GM18873 (cell line): ENCODE data around the gene ARHGEF1.
"Not testable (repeated sequence)": the region's sequence is repeated elsewhere in the genome, so short reads cannot be mapped to it uniquely, and the experiment has no call there.

Experiments
- ATAC-seq: cut with Tn5 transposase; IDR thresholded peaks from one replicate; pipeline ENCODE4 v1.9.1; 2021; ENCODE audit warnings: mild to moderate bottlenecking, moderate library complexity, moderate number of reproducible peaks; ENCODE audit not compliant: unreplicated experiment, low FRiP score

The ARHGEF1 gene

DNA sequence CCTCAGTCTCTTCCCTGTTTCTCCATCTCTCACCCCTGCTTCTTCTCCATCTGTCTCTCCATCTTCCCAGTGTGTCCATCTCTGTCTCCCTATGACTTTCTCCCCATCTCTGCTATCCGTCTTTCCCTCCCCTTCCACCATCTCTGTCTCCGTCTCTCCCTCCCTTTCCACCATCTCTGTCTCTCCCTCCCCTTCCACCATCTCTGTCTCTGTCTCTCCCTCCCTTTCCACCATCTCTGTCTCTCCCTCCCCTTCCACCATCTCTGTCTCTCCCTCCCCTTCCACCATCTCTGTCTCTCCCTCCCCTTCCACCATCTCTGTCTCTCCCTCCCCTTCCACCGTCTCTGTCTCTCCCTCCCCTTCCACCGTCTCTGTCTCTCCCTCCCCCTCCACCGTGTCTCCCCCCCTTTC, 31.4 kb downstream of the ARHGEF1 start:
- not testable (repeated sequence) for ATAC-seq

GRCh38 chr19:41915021-41915775, 32.2 kb downstream of the ARHGEF1 start:
- ATAC-seq = no peak

DNA sequence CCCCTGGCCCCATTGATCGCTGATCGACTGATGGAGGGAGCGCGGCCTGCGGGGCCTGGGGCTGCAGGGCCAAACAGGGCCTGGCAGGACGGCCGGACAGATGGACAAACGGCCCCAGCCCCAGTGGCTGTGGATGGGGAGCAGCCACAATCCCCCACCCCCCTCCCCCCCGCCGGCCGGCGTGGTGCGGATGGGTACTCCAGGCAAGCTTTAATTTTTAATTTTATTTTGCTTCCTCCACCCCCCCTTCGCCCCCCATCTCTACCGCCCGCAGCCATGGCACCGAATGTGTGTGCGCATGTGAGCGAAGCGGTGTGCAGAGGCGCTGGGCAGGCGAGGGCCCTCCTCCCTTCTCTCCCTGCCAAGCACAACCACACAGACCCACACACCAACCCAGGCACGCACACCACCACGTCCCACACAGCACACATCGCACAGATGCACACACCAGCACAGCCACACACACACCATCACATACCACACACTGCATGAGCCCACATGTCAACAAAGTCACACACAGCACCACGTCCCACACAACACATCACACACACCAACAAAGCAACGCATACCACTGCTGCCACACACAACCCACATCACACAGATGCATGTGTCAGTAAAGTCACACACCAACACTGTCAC, 32.9 kb downstream of the ARHGEF1 start:
- no peak for ATAC-seq

GRCh38 chr19:41917676-41918075, 34.7 kb downstream of the ARHGEF1 start:
- ATAC-seq = no peak

DNA sequence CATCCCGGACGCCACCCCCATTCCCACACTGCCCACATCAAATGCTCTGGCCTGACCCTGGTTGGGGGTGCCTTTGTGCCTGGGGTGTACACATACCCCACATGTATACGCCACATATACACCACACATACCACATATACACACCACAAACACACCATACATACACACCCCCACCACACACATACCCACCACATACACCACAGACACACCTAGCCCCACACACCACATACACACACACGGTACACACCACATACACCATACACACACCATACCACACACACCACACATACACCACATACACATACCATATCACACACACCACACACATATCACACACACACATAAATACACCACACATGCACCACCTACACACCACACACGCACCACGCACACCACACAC, 35.1 kb downstream of the ARHGEF1 start:
- ATAC-seq = no peak

- no peak for ATAC-seq
Measured at GRCh38 chr19:41918653-41919244, 35.8 kb downstream of the ARHGEF1 start.

DNA sequence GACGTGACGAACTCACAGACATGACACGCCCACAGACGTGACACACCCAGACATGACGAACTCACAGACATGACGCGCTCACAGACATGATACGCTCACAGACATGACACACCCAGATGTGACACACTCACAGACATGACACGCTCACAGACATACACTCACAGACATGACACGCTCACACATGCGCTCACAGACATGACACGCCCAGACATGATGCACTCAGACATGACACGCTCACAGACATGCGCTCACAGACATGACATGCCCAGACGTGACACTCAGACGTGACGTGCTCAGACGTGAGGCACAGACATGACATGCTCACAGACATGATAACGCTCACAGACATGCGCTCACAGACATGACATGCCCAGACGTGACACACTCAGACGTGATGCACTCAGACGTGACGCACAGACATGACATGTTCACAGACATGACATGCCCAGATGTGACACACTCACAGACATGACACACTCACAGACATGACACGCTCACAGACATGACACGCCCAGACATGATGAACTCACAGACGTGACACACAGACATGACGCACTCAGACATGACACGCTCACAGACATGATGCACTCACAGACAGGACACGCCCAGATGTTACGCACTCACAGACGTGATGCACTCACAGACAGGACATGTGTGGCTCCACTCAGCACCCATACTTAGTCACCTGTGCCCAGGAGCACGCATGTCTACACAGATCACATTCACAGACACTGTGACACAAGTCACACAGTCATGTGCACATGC, 37.1 kb downstream of the ARHGEF1 start:
- ATAC-seq = no peak

DNA sequence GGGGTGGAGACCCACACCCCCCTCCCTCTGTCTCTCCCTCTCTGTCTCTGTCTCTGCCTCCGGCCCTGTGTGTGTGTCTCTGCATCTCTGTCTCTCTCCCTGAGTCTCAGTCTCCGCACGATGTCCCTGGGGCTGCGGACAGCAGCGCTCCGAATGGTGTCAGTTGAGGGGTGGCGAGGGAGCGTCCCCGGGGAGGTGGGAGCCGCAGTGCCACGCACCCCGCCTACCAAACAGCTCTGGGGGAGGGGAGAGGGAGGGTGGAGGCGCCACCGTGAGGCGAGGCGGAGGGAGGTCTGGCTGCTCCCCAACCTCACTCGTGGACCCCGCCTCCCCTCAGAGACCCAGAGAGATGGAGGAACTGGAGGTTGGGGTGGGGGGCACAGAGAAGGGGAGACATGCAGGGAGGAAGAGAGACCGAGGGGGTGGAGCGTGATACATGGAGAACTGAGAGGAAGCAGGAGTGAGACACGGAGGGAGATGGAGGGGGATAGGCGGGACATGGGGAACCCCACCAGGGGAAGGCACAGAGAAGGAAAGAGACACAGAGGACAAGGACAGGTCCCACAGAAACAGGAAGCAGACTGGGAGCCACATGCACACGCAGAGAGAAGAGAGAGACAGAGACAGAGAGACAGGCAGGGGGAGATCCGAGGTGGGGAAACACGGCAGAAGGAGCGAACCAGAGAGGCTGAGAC, 38.0 kb downstream of the ARHGEF1 start:
- ATAC-seq = no peak

- no peak for ATAC-seq
Measured at GRCh38 chr19:41921577-41922576, 38.9 kb downstream of the ARHGEF1 start.

GRCh38 chr19:41922585-41922984, 39.6 kb downstream of the ARHGEF1 start:
- no peak for ATAC-seq

- ATAC-seq = no peak
Measured at GRCh38 chr19:41923045-41923788, 40.2 kb downstream of the ARHGEF1 start.

GRCh38 chr19:41924151-41925145, 41.5 kb downstream of the ARHGEF1 start:
- ATAC-seq = no peak

- ATAC-seq = no peak
Measured at GRCh38 chr19:41925208-41926003, 42.4 kb downstream of the ARHGEF1 start.

GRCh38 chr19:41926028-41926762, 43.2 kb downstream of the ARHGEF1 start:
- no peak for ATAC-seq

DNA sequence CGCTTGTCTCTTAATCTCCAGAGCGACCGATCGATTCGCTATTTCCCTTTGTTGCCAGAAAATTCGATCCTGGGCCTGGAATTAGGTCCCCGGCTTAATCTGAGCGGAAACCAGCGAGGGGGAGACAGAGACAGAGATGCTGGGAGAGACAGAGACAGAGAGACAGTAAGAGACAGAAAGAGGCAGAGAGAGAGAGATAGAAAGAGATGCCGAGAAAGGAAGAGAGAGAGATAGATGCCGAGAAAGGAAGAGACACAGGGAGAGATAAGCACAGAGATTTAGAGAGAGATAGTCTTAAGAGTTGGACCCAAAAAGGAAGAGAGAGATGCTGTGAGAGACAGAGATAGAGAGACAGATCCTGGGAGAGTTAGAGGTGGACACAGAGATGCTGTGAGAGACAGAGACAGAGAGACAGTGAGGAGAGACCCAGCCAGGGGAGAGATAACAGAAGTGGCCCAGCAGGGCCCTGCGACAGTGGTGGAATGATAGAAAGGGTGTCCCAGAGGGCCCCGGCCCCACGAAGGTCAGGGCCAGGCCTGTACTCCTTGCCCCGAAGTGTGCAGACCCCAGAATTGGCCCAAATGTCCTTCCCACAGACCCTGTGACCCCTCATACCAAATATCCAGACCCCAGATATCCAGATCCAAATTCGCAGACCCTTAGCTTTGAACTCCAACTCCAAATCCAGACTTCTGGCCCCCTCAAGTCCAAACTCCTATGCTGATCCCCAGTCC, 43.9 kb downstream of the ARHGEF1 start:
- no peak for ATAC-seq
